HG02943 (cell line): ENCODE measurements around the gene SEC24C.
A peak's percentile ranks its signal among the peaks of the same experiment; 100 is the strongest.

Experiments used
- ATAC-seq: cut with Tn5 transposase; IDR thresholded peaks from one replicate; pipeline ENCODE4 v1.9.1; 2021; ENCODE audit warnings: mild to moderate bottlenecking, low read depth, moderate library complexity; ENCODE audit not compliant: unreplicated experiment

The SEC24C gene

GRCh38 chr10:73808021-73808815 is 64.0 kb downstream of the SEC24C start:
- no peak for ATAC-seq

- no peak for ATAC-seq
These were observed 65.1 kb downstream of the SEC24C start for GRCh38 chr10:73809061-73809818.

- no peak for ATAC-seq
These were observed 66.2 kb downstream of the SEC24C start for GRCh38 chr10:73810358-73810734.

GRCh38 chr10:73810735-73811465 is 66.7 kb downstream of the SEC24C start:
- ATAC-seq: peak; percentile 28

- ATAC-seq: no peak
These were observed 68.5 kb downstream of the SEC24C start for GRCh38 chr10:73812657-73813056.

GRCh38 chr10:73813333-73813732 is 69.2 kb downstream of the SEC24C start:
- no peak for ATAC-seq

GRCh38 chr10:73814276-73814895 is 70.2 kb downstream of the SEC24C start:
- ATAC-seq: no peak

- ATAC-seq: no peak
These were observed 70.9 kb downstream of the SEC24C start for GRCh38 chr10:73814896-73815718.

- no peak for ATAC-seq
These were observed 71.5 kb downstream of the SEC24C start for GRCh38 chr10:73815719-73816030.

GRCh38 chr10:73816917-73817729 is 73.0 kb downstream of the SEC24C start:
- ATAC-seq: no peak

- ATAC-seq: no peak
These were observed 73.7 kb downstream of the SEC24C start for GRCh38 chr10:73817826-73818225.

- ATAC-seq: no peak
These were observed 74.2 kb downstream of the SEC24C start for GRCh38 chr10:73818402-73818801.

- no peak for ATAC-seq
These were observed 74.9 kb downstream of the SEC24C start for GRCh38 chr10:73819081-73819480.

- no peak for ATAC-seq
These were observed 75.4 kb downstream of the SEC24C start for GRCh38 chr10:73819513-73820093.
